CD8-positive, alpha-beta memory T cell (primary cell): ENCODE data around the gene RNF39. TPM values are rescaled to one million over a fixed set of nuclear protein-coding genes. Genes with fewer than 3 reads are reported as not detected.

Experiments used
- CTCF ChIA-PET: fragments of 350-600 bp; sonication (Branson Sonifier 250); formaldehyde crosslinking; loops from one replicate; lab custom pipeline; 2021; ENCODE audit warnings: antibody characterized with exemption; lab: Charles Lee
- POLR2A ChIA-PET: fragments of 350-600 bp; sonication (Branson Sonifier 250); formaldehyde crosslinking; loops from one replicate; lab custom pipeline; 2021; ENCODE audit warnings: antibody characterized with exemption; lab: Charles Lee
- DNase-seq, 5 donors: peaks; one replicate each; pipeline versions ENCODE4 v3.0.0 to v3.0.0-alpha.2; 2020 to 2022; ENCODE audit warnings: mixed read lengths in 1 of 5
- H3K27ac ChIP-seq: one replicate; pipeline ENCODE4 v1.7.0; 2013; ENCODE audit warnings: low read depth, mild to moderate bottlenecking, low read length, moderate library complexity
- H3K27me3 ChIP-seq: 2 replicates; pipeline ENCODE4 v1.7.0; 2013; ENCODE audit warnings: low read length, mild to moderate bottlenecking; ENCODE audit not compliant: insufficient read depth, poor library complexity, severe bottlenecking
- H3K36me3 ChIP-seq: 2 replicates; pipeline ENCODE4 v1.7.0; 2013; ENCODE audit warnings: mild to moderate bottlenecking, low read length, moderate library complexity; ENCODE audit not compliant: insufficient read depth
- H3K4me1 ChIP-seq: 2 replicates; pipeline ENCODE4 v1.7.0; 2013; ENCODE audit warnings: mild to moderate bottlenecking, low read length, moderate library complexity; ENCODE audit not compliant: insufficient read depth
- H3K4me3 ChIP-seq: 2 replicates; pipeline ENCODE4 v1.7.0; 2013; ENCODE audit warnings: mild to moderate bottlenecking, low read length
- H3K9me3 ChIP-seq: 2 replicates; pipeline ENCODE4 v1.7.0; 2013; ENCODE audit warnings: mild to moderate bottlenecking, low read length
- H3K27ac Mint-ChIP-seq, 8 donors: one replicate each; pipeline ENCODE4 v1.8.0; 2020 to 2021; ENCODE audit warnings: mixed read lengths in 8 of 8, mild to moderate bottlenecking in 6 of 8, inconsistent platforms in 3 of 8, moderate library complexity in 3 of 8
- H3K27me3 Mint-ChIP-seq, 2 donors: one replicate each; pipeline ENCODE4 v1.8.0; 2020 to 2021; ENCODE audit warnings: mixed read lengths in 2 of 2, mild to moderate bottlenecking in 1 of 2, moderate library complexity in 1 of 2
- H3K36me3 Mint-ChIP-seq, 3 donors: one replicate each; pipeline ENCODE4 v1.8.0; 2020 to 2021; ENCODE audit warnings: mixed read lengths in 3 of 3, inconsistent platforms in 1 of 3, mild to moderate bottlenecking in 1 of 3
- H3K4me1 Mint-ChIP-seq, 3 donors: one replicate each; pipeline ENCODE4 v1.8.0; 2020 to 2021; ENCODE audit warnings: mixed read lengths in 3 of 3, inconsistent platforms in 1 of 3, mild to moderate bottlenecking in 1 of 3
- H3K4me3 Mint-ChIP-seq, 7 donors: one replicate each; pipeline ENCODE4 v1.8.0; 2020 to 2021; ENCODE audit warnings: mixed read lengths in 7 of 7, mild to moderate bottlenecking in 6 of 7, moderate library complexity in 4 of 7, inconsistent platforms in 2 of 7
- H3K9me3 Mint-ChIP-seq, 5 donors: one replicate each; pipeline ENCODE4 v1.8.0; 2020 to 2022; ENCODE audit warnings: mixed read lengths in 5 of 5, mild to moderate bottlenecking in 3 of 5, moderate library complexity in 2 of 5, inconsistent platforms in 1 of 5
- polyA plus RNA-seq: library from polyadenylated mRNA; unstranded; fragments of 300-500 nt; fragmentation: Illumina TruSeq; gene quantifications from one replicate; pipeline ENCODE4 v1.2.3, GENCODE V29; 2021
- total RNA-seq, 2 experiments: library from RNA; stranded (reverse); gene quantifications; one replicate each; pipeline ENCODE4 v1.2.3, GENCODE V29; 2021

Gene RNF39
- total and polyA plus RNA-seq, 3 experiments from 2014 or later: 0.17 TPM; not detected in 2

- Mint-ChIP-seq H3K4me3 (peak overlapping the region in 6 of 7 donors; percentile 26 to 62 (median 48)), H3K9me3 (peaks cover 0 to 1% (median 0%) of the 10 kb centered on the region in 5 donors), H3K4me1 (peaks cover 57 to 75% (median 70%) of the 10 kb centered on the region in 3 donors)
These were observed 12.3 kb downstream of the RNF39 start for GRCh38 chr6:30063315-30063714.

DNA sequence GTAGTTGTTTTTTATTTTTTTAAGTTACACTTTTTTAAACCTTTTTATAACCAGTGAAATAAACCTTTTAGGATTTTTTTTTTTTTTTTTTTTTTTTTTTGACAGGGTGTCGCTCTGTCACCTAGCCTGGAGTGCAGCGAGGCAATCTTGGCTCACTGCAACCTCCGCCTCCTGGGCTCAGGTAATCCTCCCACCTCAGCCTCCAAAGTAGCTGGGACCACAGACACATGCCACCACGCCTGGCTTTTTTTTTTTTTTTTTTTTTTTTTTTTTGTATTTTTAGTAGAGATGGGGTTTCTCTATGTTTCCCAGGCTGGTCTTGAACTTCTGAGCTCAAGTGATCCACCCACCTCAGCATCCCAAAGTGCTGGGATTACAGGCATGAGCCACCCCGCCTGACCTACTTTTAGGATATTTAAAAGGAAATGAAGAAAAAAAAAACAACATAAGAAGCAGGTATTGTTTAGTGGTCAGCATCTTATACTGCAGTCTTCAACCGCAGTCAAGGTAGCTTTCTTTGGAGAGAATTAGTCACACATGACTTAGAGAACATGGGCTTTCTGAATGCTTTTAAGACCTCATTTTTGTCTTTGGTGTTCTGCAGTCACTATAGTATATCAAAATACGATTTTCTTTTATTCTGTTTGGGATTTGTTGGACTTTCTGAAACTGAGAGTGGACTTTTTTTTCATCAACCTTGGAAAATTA, 12.9 kb downstream of the RNF39 start:
- peaks cover 0 to 1% (median 0%) of the 10 kb centered on the region in 5 donors for H3K9me3 Mint-ChIP-seq
- H3K27ac ChIP-seq: no peak overlapping the region
- H3K4me1 ChIP-seq: peaks cover 42% of the 10 kb centered on the region
- H3K36me3 Mint-ChIP-seq: peaks cover 6 to 59% (median 7%) of the 10 kb centered on the region in 3 donors
- no peaks in the 10 kb centered on the region for H3K27me3 Mint-ChIP-seq
- POLR2A ChIA-PET: no interaction called here
- H3K27ac Mint-ChIP-seq: peak overlapping the region; percentile 65 to 100 (median 99)
- peak overlapping the region; percentile 97 to 100 (median 98) for H3K4me3 Mint-ChIP-seq
- no peaks in the 10 kb centered on the region for H3K27me3 ChIP-seq
- H3K4me3 ChIP-seq: peak overlapping the region; percentile 82
- peaks cover 50 to 68% (median 63%) of the 10 kb centered on the region in 3 donors for H3K4me1 Mint-ChIP-seq
- peaks cover 14% of the 10 kb centered on the region for H3K36me3 ChIP-seq
- no peaks in the 10 kb centered on the region for H3K9me3 ChIP-seq
- CTCF ChIA-PET: interaction anchor here (1.3 kb wide), 1 partner anchor 11 kb away, joined by 3 read pairs; no protein-coding TSS in a partner anchor
- peak in 1 of 5 donors; percentile 10 for DNase-seq

More at GRCh38 chr6:30063315-30063714, 12.3 kb downstream of the RNF39 start:
- POLR2A ChIA-PET: no interaction called here
- H3K36me3 Mint-ChIP-seq: peaks cover 6 to 59% (median 9%) of the 10 kb centered on the region in 3 donors
- Histone ChIP-seq H3K27me3 (no peaks in the 10 kb centered on the region), H3K4me1 (peaks cover 48% of the 10 kb centered on the region), H3K9me3 (no peaks in the 10 kb centered on the region), H3K27ac (no peak overlapping the region), H3K4me3 (no peak overlapping the region), H3K36me3 (peaks cover 16% of the 10 kb centered on the region)
- no peaks in the 10 kb centered on the region for H3K27me3 Mint-ChIP-seq
- CTCF ChIA-PET: no interaction called here
- no peak for DNase-seq
- H3K27ac Mint-ChIP-seq: peak overlapping the region in 7 of 8 donors; percentile 65 to 99 (median 89)

GRCh38 chr6:30061858-30062458, 13.6 kb downstream of the RNF39 start:
- CTCF ChIA-PET: interaction anchor here (1.3 to 1.6 kb wide), 2 partner anchors 9 to 12 kb away, joined by 3 to 5 read pairs; no protein-coding TSS in a partner anchor
- Mint-ChIP-seq H3K27ac (peak overlapping the region; percentile 96 to 100 (median 99)), H3K4me3 (peak overlapping the region; percentile 97 to 100 (median 98)), H3K27me3 (no peaks in the 10 kb centered on the region), H3K36me3 (peaks cover 7 to 61% (median 12%) of the 10 kb centered on the region in 3 donors), H3K9me3 (no peaks in the 10 kb centered on the region), H3K4me1 (peaks cover 45 to 62% (median 58%) of the 10 kb centered on the region in 3 donors)
- H3K4me1 ChIP-seq: peaks cover 38% of the 10 kb centered on the region
- peak overlapping the region; percentile 82 for H3K4me3 ChIP-seq
- peak in 4 of 5 donors; percentile 43 to 70 (median 48) for DNase-seq
- POLR2A ChIA-PET: interaction anchor here (1.0 kb wide), 1 partner anchor 14 kb away, joined by 3 read pairs; the partner anchor contains the start of gene RNF39
- H3K9me3 ChIP-seq: no peaks in the 10 kb centered on the region
- H3K36me3 ChIP-seq: peaks cover 14% of the 10 kb centered on the region
- peak overlapping the region; percentile 97 for H3K27ac ChIP-seq
- H3K27me3 ChIP-seq: no peaks in the 10 kb centered on the region

GRCh38 chr6:30061092-30061857, 14.3 kb downstream of the RNF39 start, which contains the start of gene POLR1H:
POLR1H (plus strand) TSS chr6:30061265; CDS start chr6:30061525, 260 bp downstream.
- Mint-ChIP-seq H3K9me3 (no peaks in the 10 kb centered on the region), H3K4me3 (peak within 1 kb of the TSS; percentile 97 to 100 (median 98)), H3K27me3 (no peaks in the 10 kb centered on the region), H3K36me3 (peaks cover 7 to 64% (median 13%) of the 10 kb centered on the region in 3 donors), H3K27ac (peak within 1 kb of the TSS; percentile 96 to 100 (median 99)), H3K4me1 (peaks cover 40 to 55% (median 53%) of the 10 kb centered on the region in 3 donors)
- Histone ChIP-seq H3K4me3 (peak within 1 kb of the TSS; percentile 82), H3K4me1 (peaks cover 36% of the 10 kb centered on the region), H3K36me3 (peaks cover 14% of the 10 kb centered on the region), H3K27me3 (no peaks in the 10 kb centered on the region), H3K27ac (peak within 1 kb of the TSS; percentile 97), H3K9me3 (no peaks in the 10 kb centered on the region)
- ChIA-PET CTCF (interaction anchor here (1.3 to 2.0 kb wide), 5 partner anchors 10 to 48 kb away, joined by 3 to 8 read pairs (median 4); no protein-coding TSS in a partner anchor), POLR2A (interaction anchor here (1.0 to 1.2 kb wide), 4 partner anchors 11 to 153 kb away, joined by 3 to 5 read pairs (median 3); partner anchors contain the start of gene RNF39)
- peak; percentile 73 to 92 (median 87) for DNase-seq

DNA sequence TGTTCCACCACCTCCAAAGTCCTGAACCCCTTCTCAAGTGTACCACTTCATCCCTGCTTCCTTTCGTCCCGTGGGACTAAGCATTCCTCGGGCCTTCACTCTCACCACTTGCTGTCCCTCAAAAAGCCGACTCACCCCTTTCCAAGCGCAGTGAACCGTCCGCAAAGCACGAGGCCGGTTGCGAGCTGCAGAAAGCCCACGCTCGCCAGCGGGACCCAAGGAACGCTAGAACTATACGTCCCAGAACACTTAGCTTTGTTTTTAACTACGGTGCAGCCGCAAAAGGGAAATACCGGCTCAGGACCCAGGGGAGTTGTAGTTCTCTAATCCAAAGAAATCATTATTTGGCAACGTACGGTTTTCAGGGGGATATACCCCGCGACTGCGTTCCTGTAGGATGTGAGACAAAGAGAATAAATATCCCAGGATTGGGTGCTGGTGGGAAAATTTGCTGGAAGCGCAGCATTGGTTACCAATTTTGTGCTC, 14.9 kb downstream of the RNF39 start:
- H3K27me3 Mint-ChIP-seq: no peaks in the 10 kb centered on the region
- ChIA-PET POLR2A (interaction anchor here (1.0 to 1.2 kb wide), 3 partner anchors 11 to 154 kb away, joined by 3 to 5 read pairs (median 3); no protein-coding TSS in a partner anchor), CTCF (interaction anchor here (1.3 to 2.0 kb wide), 5 partner anchors 10 to 71 kb away, joined by 4 to 8 read pairs (median 5); no protein-coding TSS in a partner anchor)
- H3K27ac Mint-ChIP-seq: peak overlapping the region; percentile 96 to 100 (median 99)
- no peaks in the 10 kb centered on the region for H3K9me3 ChIP-seq
- H3K4me3 ChIP-seq: peak overlapping the region; percentile 82
- H3K36me3 ChIP-seq: peaks cover 14% of the 10 kb centered on the region
- H3K27me3 ChIP-seq: no peaks in the 10 kb centered on the region
- peak in 1 of 5 donors; percentile 58 for DNase-seq
- H3K4me1 Mint-ChIP-seq: peaks cover 34 to 48% (median 47%) of the 10 kb centered on the region in 3 donors
- peaks cover 7 to 69% (median 13%) of the 10 kb centered on the region in 3 donors for H3K36me3 Mint-ChIP-seq
- peak overlapping the region; percentile 97 for H3K27ac ChIP-seq
- peaks cover 30% of the 10 kb centered on the region for H3K4me1 ChIP-seq
- no peaks in the 10 kb centered on the region for H3K9me3 Mint-ChIP-seq
- peak overlapping the region; percentile 97 to 100 (median 98) for H3K4me3 Mint-ChIP-seq

DNA sequence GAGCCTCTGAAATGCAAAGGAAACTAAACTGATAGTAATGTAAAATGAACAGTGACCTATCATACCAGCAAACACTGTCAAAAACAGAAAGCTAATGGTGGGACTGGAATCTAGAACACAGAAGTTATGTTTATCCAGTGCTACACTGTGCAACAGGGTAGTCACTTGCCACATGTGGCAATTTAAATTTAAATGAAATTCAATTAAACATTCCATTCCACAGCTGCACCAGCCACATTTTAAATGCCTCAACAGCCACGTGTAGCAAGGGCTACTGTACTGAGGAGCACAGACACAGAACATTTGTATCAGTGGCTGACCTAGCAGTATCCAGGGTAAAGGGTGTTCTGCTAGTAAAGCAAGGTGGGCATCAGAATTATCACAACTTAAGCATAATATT, 20.1 kb downstream of the RNF39 start:
- Mint-ChIP-seq H3K9me3 (no peaks in the 10 kb centered on the region), H3K27ac (no peak overlapping the region), H3K36me3 (peaks cover 0 to 50% (median 22%) of the 10 kb centered on the region in 3 donors), H3K27me3 (peaks cover 0 to 1% of the 10 kb centered on the region in 2 donors), H3K4me3 (no peak overlapping the region), H3K4me1 (peaks cover 13 to 18% (median 14%) of the 10 kb centered on the region in 3 donors)
- H3K27ac ChIP-seq: no peak overlapping the region
- H3K27me3 ChIP-seq: no peaks in the 10 kb centered on the region
- CTCF ChIA-PET: no interaction called here
- H3K9me3 ChIP-seq: no peaks in the 10 kb centered on the region
- H3K4me3 ChIP-seq: no peak overlapping the region
- peaks cover 9% of the 10 kb centered on the region for H3K4me1 ChIP-seq
- peaks cover 4% of the 10 kb centered on the region for H3K36me3 ChIP-seq
- no peak for DNase-seq
- POLR2A ChIA-PET: no interaction called here

GRCh38 chr6:30053682-30054081, 21.9 kb downstream of the RNF39 start:
- Histone ChIP-seq H3K4me1 (no peaks in the 10 kb centered on the region), H3K27ac (no peak overlapping the region), H3K36me3 (peaks cover 4% of the 10 kb centered on the region), H3K4me3 (no peak overlapping the region), H3K27me3 (no peaks in the 10 kb centered on the region), H3K9me3 (no peaks in the 10 kb centered on the region)
- no peaks in the 10 kb centered on the region for H3K9me3 Mint-ChIP-seq
- POLR2A ChIA-PET: no interaction called here
- CTCF ChIA-PET: no interaction called here
- H3K36me3 Mint-ChIP-seq: peaks cover 0 to 50% (median 22%) of the 10 kb centered on the region in 3 donors
- DNase-seq: no peak
- H3K4me1 Mint-ChIP-seq: peaks cover 0 to 6% (median 4%) of the 10 kb centered on the region in 3 donors
- H3K27me3 Mint-ChIP-seq: peaks cover 0 to 1% of the 10 kb centered on the region in 2 donors
- no peak overlapping the region for H3K27ac Mint-ChIP-seq
- no peak overlapping the region for H3K4me3 Mint-ChIP-seq
